Panc1 (cell line): Measurements from ENCODE around the gene PCDH18. TPM values are rescaled to one million over a fixed set of nuclear protein-coding genes. Genes with fewer than 3 reads are reported as not detected.
"Not testable (repeated sequence)": the region's sequence is repeated elsewhere in the genome, so short reads cannot be mapped to it uniquely, and the experiment has no call there.

Experiments
- ATAC-seq: fragments of 200-7000 bp; cut with Tn5 transposase; 2 replicates; pipeline ENCODE4 v1.9.1; 2020; ENCODE audit warnings: mild to moderate bottlenecking, moderate library complexity
- BruUV-seq: library from RNA; stranded (reverse); fragments of 400-500 nt; replicated peaks from 2 replicates; lab custom pipeline; 2021; lab: Mats Ljungman, UMichigan
- CTCF ChIA-PET: fragments of 300-600 bp; sonication (Branson Sonifier 250); formaldehyde crosslinking; loops from one replicate; lab custom pipeline; 2022; ENCODE audit warnings: antibody characterized with exemption; lab: Charles Lee
- POLR2A ChIA-PET: fragments of 300-600 bp; sonication (Branson Sonifier 250); formaldehyde crosslinking; loops from one replicate; lab custom pipeline; 2022; ENCODE audit warnings: antibody characterized with exemption; lab: Charles Lee
- DNase-seq: peaks from one replicate; pipeline ENCODE4 v3.0.0-alpha.2; 2010; ENCODE audit warnings: low read depth, low spot score
- H3K27ac ChIP-seq: 2 replicates; pipeline ENCODE4 v1.5.1; 2011; ENCODE audit warnings: mild to moderate bottlenecking, low read length, inconsistent platforms
- H3K27me3 ChIP-seq: fragments of 200-500 bp; sonication (Bioruptor generic); 2 replicates; pipeline ENCODE4 v1.6.0; 2014; ENCODE audit warnings: low read length, inconsistent platforms; ENCODE audit not compliant: control insufficient read depth, insufficient read depth
- H3K36me3 ChIP-seq: fragments of 200-500 bp; sonication (Bioruptor generic); 2 replicates; pipeline ENCODE4 v1.5.1; 2014; ENCODE audit warnings: inconsistent platforms, mild to moderate bottlenecking, low read length, moderate library complexity; ENCODE audit not compliant: control insufficient read depth, insufficient read depth
- H3K4me1 ChIP-seq: 2 replicates; pipeline ENCODE4 v1.5.1; 2011; ENCODE audit warnings: inconsistent platforms, mild to moderate bottlenecking, low read length, moderate library complexity; ENCODE audit not compliant: control insufficient read depth, insufficient read depth
- H3K4me3 ChIP-seq, 2 experiments: 2 replicates each; pipeline ENCODE4 v1.5.1; 2011 to 2012; ENCODE audit warnings: low read depth in 2 of 2, low read length in 2 of 2, mild to moderate bottlenecking in 2 of 2, inconsistent platforms in 1 of 2, moderate library complexity in 1 of 2
- H3K9me3 ChIP-seq: fragments of 200-500 bp; sonication (Bioruptor generic); 2 replicates; pipeline ENCODE4 v1.5.1; 2014; ENCODE audit warnings: low read depth, mild to moderate bottlenecking, inconsistent platforms, low read length, moderate library complexity; ENCODE audit not compliant: control insufficient read depth, insufficient read depth
- POLR2AphosphoS5 ChIP-seq: IDR thresholded peaks from 2 replicates; pipeline ENCODE4 v1.6.1; 2012; ENCODE audit warnings: mild to moderate bottlenecking, low read depth, low read length, moderate library complexity
- SIN3A ChIP-seq: IDR thresholded peaks from 2 replicates; pipeline ENCODE4 v1.6.1; 2012; ENCODE audit warnings: low read depth, mild to moderate bottlenecking, low read length, moderate library complexity, borderline replicate concordance; ENCODE audit not compliant: insufficient read depth
- TCF7L2 ChIP-seq: IDR thresholded peaks from 2 replicates; pipeline ENCODE4 v1.6.1; 2011; ENCODE audit warnings: mild to moderate bottlenecking, low read depth, low read length, inconsistent platforms
- in situ Hi-C: cut with HindIII; loops from 2 replicates; pipeline ENCODE4 v1.10.0; 2016; ENCODE audit warnings: low sequenced_read_pairs, low pct_unique_long_range_greater_than_20kb
- intact Hi-C: fragments of 100-400 bp; cut with micrococcal nuclease; formaldehyde crosslinking; loops from one replicate; pipeline ENCODE4 v1.10.0; 2022; ENCODE audit not compliant: unreplicated experiment
- total RNA-seq: library from RNA; stranded (reverse); gene quantifications from one replicate; pipeline ENCODE4 v1.2.1, GENCODE V29; 2021; ENCODE audit not compliant: unreplicated experiment
- TF ChIP-seq, protein P1 (sequence below): fragments of 450-650 bp; IDR thresholded peaks from 2 replicates; pipeline ENCODE4 v1.5.1; 2017; ENCODE audit warnings: mild to moderate bottlenecking
- TF ChIP-seq, protein P2 (sequence below), 2 experiments: IDR thresholded peaks; 2 replicates each; pipeline ENCODE4 v1.6.1; 2011 to 2012; ENCODE audit warnings: low read depth in 2 of 2, control low read depth in 1 of 2, low read length in 1 of 2, mild to moderate bottlenecking in 1 of 2, moderate library complexity in 1 of 2; ENCODE audit not compliant: insufficient read depth in 1 of 2

Gene PCDH18
- total RNA-seq, 1 experiment from 2014 or later: 10.8 TPM

- H3K4me1 ChIP-seq, BruUV-seq, ATAC-seq, in situ Hi-C loops, H3K9me3 ChIP-seq, H3K27ac ChIP-seq, H3K27me3 ChIP-seq, DNase-seq, H3K4me3 ChIP-seq, POLR2A ChIA-PET, CTCF ChIA-PET, H3K36me3 ChIP-seq: not testable (repeated sequence)
- intact Hi-C loops: loop anchor here (10.0 kb wide), 1 partner anchor 413 kb away; no protein-coding TSS in a partner anchor
Measured at GRCh38 chr4:137537807-137538206, 5.5 kb upstream of the PCDH18 start.

DNA sequence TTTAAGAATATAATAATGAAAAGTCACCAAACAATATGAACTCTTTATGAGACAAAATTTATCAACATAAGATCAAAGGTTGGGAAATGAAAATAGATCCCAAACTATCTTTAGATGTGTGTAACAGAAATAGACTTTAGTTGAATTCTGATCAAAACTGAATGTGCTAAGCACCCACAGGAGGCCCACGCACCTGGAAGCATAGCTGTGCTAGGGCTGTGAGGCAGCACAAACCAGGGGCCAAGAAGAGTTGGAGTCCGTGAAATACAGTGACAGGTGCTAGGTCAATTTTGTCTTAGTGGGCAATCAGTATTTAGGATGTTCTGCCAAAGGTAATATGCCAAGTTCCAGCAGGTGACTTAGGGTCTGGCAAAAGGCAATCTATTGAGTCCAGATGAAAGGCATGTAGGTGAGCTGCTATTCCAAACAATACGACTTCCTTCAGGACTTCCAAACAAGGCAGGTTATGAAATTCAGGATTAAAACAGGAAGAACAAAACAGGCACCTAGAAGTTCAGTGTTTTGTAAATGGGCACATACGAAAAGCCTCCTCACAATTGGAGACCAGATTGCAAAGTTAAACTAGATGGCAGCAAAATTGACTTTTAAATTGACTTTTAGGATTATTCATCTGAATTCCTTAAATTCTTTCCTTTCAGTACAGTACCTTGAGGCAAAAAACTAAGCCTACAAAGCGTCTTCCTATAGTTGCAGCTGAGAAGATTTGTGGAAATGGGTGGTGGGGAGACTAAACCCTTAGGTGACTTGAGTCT, 4.7 kb upstream of the PCDH18 start:
- POLR2A ChIA-PET: no interaction called here
- BruUV-seq: no TSS peak
- CTCF ChIA-PET: no interaction called here
- Histone ChIP-seq H3K27me3 (no peaks in the 10 kb centered on the region), H3K36me3 (no peaks in the 10 kb centered on the region), H3K27ac (no peak overlapping the region; the same call in 1 of the 2 replicates), H3K4me1 (no peaks in the 10 kb centered on the region), H3K4me3 (no peak overlapping the region), H3K9me3 (no peaks in the 10 kb centered on the region)
- ATAC-seq: no peak
- in situ Hi-C loops (no loop called here), intact Hi-C loops (loop anchor here (10.0 kb wide), 1 partner anchor 412 kb away; no protein-coding TSS in a partner anchor)
- DNase-seq: no peak
- TF ChIP-seq, protein P1, sequence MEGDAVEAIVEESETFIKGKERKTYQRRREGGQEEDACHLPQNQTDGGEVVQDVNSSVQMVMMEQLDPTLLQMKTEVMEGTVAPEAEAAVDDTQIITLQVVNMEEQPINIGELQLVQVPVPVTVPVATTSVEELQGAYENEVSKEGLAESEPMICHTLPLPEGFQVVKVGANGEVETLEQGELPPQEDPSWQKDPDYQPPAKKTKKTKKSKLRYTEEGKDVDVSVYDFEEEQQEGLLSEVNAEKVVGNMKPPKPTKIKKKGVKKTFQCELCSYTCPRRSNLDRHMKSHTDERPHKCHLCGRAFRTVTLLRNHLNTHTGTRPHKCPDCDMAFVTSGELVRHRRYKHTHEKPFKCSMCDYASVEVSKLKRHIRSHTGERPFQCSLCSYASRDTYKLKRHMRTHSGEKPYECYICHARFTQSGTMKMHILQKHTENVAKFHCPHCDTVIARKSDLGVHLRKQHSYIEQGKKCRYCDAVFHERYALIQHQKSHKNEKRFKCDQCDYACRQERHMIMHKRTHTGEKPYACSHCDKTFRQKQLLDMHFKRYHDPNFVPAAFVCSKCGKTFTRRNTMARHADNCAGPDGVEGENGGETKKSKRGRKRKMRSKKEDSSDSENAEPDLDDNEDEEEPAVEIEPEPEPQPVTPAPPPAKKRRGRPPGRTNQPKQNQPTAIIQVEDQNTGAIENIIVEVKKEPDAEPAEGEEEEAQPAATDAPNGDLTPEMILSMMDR: no peak
- no peak for TF ChIP-seq TCF7L2
- TF ChIP-seq POLR2AphosphoS5: no peak
- TF ChIP-seq, protein P2, sequence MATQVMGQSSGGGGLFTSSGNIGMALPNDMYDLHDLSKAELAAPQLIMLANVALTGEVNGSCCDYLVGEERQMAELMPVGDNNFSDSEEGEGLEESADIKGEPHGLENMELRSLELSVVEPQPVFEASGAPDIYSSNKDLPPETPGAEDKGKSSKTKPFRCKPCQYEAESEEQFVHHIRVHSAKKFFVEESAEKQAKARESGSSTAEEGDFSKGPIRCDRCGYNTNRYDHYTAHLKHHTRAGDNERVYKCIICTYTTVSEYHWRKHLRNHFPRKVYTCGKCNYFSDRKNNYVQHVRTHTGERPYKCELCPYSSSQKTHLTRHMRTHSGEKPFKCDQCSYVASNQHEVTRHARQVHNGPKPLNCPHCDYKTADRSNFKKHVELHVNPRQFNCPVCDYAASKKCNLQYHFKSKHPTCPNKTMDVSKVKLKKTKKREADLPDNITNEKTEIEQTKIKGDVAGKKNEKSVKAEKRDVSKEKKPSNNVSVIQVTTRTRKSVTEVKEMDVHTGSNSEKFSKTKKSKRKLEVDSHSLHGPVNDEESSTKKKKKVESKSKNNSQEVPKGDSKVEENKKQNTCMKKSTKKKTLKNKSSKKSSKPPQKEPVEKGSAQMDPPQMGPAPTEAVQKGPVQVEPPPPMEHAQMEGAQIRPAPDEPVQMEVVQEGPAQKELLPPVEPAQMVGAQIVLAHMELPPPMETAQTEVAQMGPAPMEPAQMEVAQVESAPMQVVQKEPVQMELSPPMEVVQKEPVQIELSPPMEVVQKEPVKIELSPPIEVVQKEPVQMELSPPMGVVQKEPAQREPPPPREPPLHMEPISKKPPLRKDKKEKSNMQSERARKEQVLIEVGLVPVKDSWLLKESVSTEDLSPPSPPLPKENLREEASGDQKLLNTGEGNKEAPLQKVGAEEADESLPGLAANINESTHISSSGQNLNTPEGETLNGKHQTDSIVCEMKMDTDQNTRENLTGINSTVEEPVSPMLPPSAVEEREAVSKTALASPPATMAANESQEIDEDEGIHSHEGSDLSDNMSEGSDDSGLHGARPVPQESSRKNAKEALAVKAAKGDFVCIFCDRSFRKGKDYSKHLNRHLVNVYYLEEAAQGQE (IDR thresholded peaks at IDR 0.05; ENCODE audit: insufficient read depth in 1 of 2, low read depth in 2 of 2, low read length in 1 of 2): no peak
- TF ChIP-seq SIN3A: no peak

DNA sequence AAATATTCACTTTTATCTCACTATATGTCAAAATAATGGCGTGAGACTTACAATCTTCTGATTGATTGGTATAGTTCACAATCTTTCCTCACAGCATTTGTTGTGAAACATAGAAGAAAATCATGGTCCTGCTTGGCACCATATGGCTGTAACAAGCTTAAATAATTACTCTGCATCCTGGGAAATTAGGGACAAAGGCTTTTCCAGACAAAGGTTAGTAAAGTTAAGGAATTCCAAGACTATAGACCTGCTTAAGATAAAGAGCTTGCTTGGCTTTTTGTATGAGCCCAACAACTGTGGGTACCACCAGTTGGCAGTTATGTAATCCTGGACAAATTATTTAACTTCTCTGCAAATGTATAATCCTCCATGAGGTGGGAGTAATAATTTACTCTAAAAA, 3.4 kb upstream of the PCDH18 start:
- Histone ChIP-seq H3K27ac (no peak overlapping the region), H3K9me3 (no peaks in the 10 kb centered on the region), H3K4me3 (no peak overlapping the region), H3K36me3 (no peaks in the 10 kb centered on the region), H3K27me3 (no peaks in the 10 kb centered on the region), H3K4me1 (no peaks in the 10 kb centered on the region; the same call in 1 of the 2 replicates)
- CTCF ChIA-PET: no interaction called here
- TF ChIP-seq, protein P2 (IDR thresholded peaks at IDR 0.05; ENCODE audit: insufficient read depth in 1 of 2, low read depth in 2 of 2, low read length in 1 of 2): no peak
- TF ChIP-seq SIN3A (no peak), POLR2AphosphoS5 (no peak), TCF7L2 (no peak)
- TF ChIP-seq, protein P1: no peak
- BruUV-seq: no TSS peak
- POLR2A ChIA-PET: no interaction called here
- DNase-seq (no peak), ATAC-seq (no peak)
- intact Hi-C loops (loop anchor here (10.0 kb wide), 1 partner anchor 411 kb away; no protein-coding TSS in a partner anchor), in situ Hi-C loops (no loop called here)
